ENCODE results near the gene HAPLN2.
"Not testable (repeated sequence)": the region's sequence is repeated elsewhere in the genome, so short reads cannot be mapped to it uniquely, and the experiment has no call there.

HAPLN2 gene

GRCh38 chr1:156622581-156623297 lies 3.5 kb downstream of the HAPLN2 start:
- DNase-seq (ENCODE audit: low read depth in 2 of 2): no peak

- no peak for DNase-seq (ENCODE audit: low read depth in 2 of 2)
These were observed 5.0 kb downstream of the HAPLN2 start for GRCh38 chr1:156623946-156624813.

GRCh38 chr1:156624814-156625435 lies 5.7 kb downstream of the HAPLN2 start:
- no peak for DNase-seq (ENCODE audit: low read depth in 2 of 2)

- DNase-seq (ENCODE audit: low read depth in 2 of 2): no peak
These were observed 6.3 kb downstream of the HAPLN2 start for GRCh38 chr1:156625436-156626078.

GRCh38 chr1:156626079-156626438 lies 6.8 kb downstream of the HAPLN2 start:
- no peak for DNase-seq (ENCODE audit: low read depth in 2 of 2)

- DNase-seq (ENCODE audit: low read depth in 2 of 2): no peak
These were observed 8.2 kb downstream of the HAPLN2 start for GRCh38 chr1:156627313-156627880.

GRCh38 chr1:156629823-156630449 lies 10.7 kb downstream of the HAPLN2 start:
- no peak for DNase-seq (ENCODE audit: low read depth in 2 of 2)

GRCh38 chr1:156631152-156631551 lies 11.9 kb downstream of the HAPLN2 start:
- DNase-seq (ENCODE audit: low read depth in 2 of 2): not testable (repeated sequence)

- DNase-seq (ENCODE audit: low read depth in 2 of 2): no peak
These were observed 13.1 kb downstream of the HAPLN2 start for GRCh38 chr1:156632355-156632754.

- DNase-seq (ENCODE audit: low read depth in 2 of 2): no peak
These were observed 19.2 kb downstream of the HAPLN2 start for GRCh38 chr1:156638189-156638985.

GRCh38 chr1:156639601-156640101 lies 20.4 kb downstream of the HAPLN2 start:
- no peak for DNase-seq (ENCODE audit: low read depth in 2 of 2)

GRCh38 chr1:156640842-156641706 lies 21.9 kb downstream of the HAPLN2 start:
- no peak for DNase-seq (ENCODE audit: low read depth in 2 of 2)

GRCh38 chr1:156641761-156642264 lies 22.6 kb downstream of the HAPLN2 start, which contains the start of gene BCAN:
BCAN (plus strand) TSS chr1:156642117; CDS start chr1:156646055, 3,938 bp downstream.
- DNase-seq (ENCODE audit: low read depth in 2 of 2): no peak

GRCh38 chr1:156642265-156643048 lies 23.2 kb downstream of the HAPLN2 start:
- DNase-seq (ENCODE audit: low read depth in 2 of 2): no peak

GRCh38 chr1:156643049-156643777 lies 24.0 kb downstream of the HAPLN2 start:
- no peak for DNase-seq (ENCODE audit: low read depth in 2 of 2)

- no peak for DNase-seq (ENCODE audit: low read depth in 2 of 2)
These were observed 24.5 kb downstream of the HAPLN2 start for GRCh38 chr1:156643778-156644092.

GRCh38 chr1:156644146-156644545 lies 24.9 kb downstream of the HAPLN2 start:
- no peak for DNase-seq (ENCODE audit: low read depth in 2 of 2)

- no peak for DNase-seq (ENCODE audit: low read depth in 2 of 2)
These were observed 25.4 kb downstream of the HAPLN2 start for GRCh38 chr1:156644640-156645039.
